ENCODE measurements around the gene CELA1.
A peak's percentile ranks its signal among the peaks of the same experiment; 100 is the strongest.
"Not testable (repeated sequence)": the region's sequence is repeated elsewhere in the genome, so short reads cannot be mapped to it uniquely, and the experiment has no call there.

The CELA1 gene

GRCh38 chr12:51343201-51343600 lies 3.3 kb downstream of the CELA1 start:
- DNase-seq (ENCODE audit: low spot score) = no peak

GRCh38 chr12:51342416-51342815 lies 4.1 kb downstream of the CELA1 start:
- DNase-seq (ENCODE audit: low spot score) = no peak

GRCh38 chr12:51341251-51342007 lies 5.0 kb downstream of the CELA1 start:
- DNase-seq (ENCODE audit: low spot score) = peak; percentile 88

GRCh38 chr12:51339750-51340149 lies 6.7 kb downstream of the CELA1 start:
- no peak for DNase-seq (ENCODE audit: low spot score)

- DNase-seq (ENCODE audit: low spot score) = not testable (repeated sequence)
Observed at GRCh38 chr12:51337336-51337735, 9.1 kb downstream of the CELA1 start.

- no peak for DNase-seq (ENCODE audit: low spot score)
Observed at GRCh38 chr12:51335931-51336330, 10.5 kb downstream of the CELA1 start.

- no peak for DNase-seq (ENCODE audit: low spot score)
Observed at GRCh38 chr12:51334764-51335163, 11.7 kb downstream of the CELA1 start.

- no peak for DNase-seq (ENCODE audit: low spot score)
Observed at GRCh38 chr12:51333536-51333935, 12.9 kb downstream of the CELA1 start.

- DNase-seq (ENCODE audit: low spot score) = no peak
Observed at GRCh38 chr12:51330186-51330585, 16.3 kb downstream of the CELA1 start.

- DNase-seq (ENCODE audit: low spot score) = no peak
Observed at GRCh38 chr12:51329742-51330141, 16.7 kb downstream of the CELA1 start.

GRCh38 chr12:51328587-51328986 lies 17.9 kb downstream of the CELA1 start:
- DNase-seq (ENCODE audit: low spot score) = no peak

- DNase-seq (ENCODE audit: low spot score) = no peak
Observed at GRCh38 chr12:51326698-51327439, 19.6 kb downstream of the CELA1 start.

GRCh38 chr12:51324953-51325352 lies 21.5 kb downstream of the CELA1 start:
- no peak for DNase-seq (ENCODE audit: low spot score)

GRCh38 chr12:51323966-51324895 lies 22.2 kb downstream of the CELA1 start, which contains the start of gene BIN2:
Gene BIN2 (minus strand): TSS chr12:51324174. CDS start chr12:51324102, 72 bp downstream.
- DNase-seq (ENCODE audit: low spot score) = no peak

- no peak for DNase-seq (ENCODE audit: low spot score)
Observed at GRCh38 chr12:51323317-51323960, 23.0 kb downstream of the CELA1 start.

GRCh38 chr12:51322452-51322851 lies 24.0 kb downstream of the CELA1 start:
- DNase-seq (ENCODE audit: low spot score) = no peak

- DNase-seq (ENCODE audit: low spot score) = no peak
Observed at GRCh38 chr12:51321882-51322281, 24.6 kb downstream of the CELA1 start.

- DNase-seq (ENCODE audit: low spot score) = no peak
Observed at GRCh38 chr12:51320695-51321320, 25.7 kb downstream of the CELA1 start.

- no peak for DNase-seq (ENCODE audit: low spot score)
Observed at GRCh38 chr12:51320311-51320694, 26.2 kb downstream of the CELA1 start.

GRCh38 chr12:51318846-51319599 lies 27.5 kb downstream of the CELA1 start:
- no peak for DNase-seq (ENCODE audit: low spot score)
